HUES6 (cell line): Measurements from ENCODE around the gene MAOB.
"Not testable (repeated sequence)": the region's sequence is repeated elsewhere in the genome, so short reads cannot be mapped to it uniquely, and the experiment has no call there.

Experiments
- H3K27ac ChIP-seq: 2 replicates; pipeline ENCODE4 v1.7.0; 2013; ENCODE audit warnings: low read depth, mild to moderate bottlenecking, low read length, inconsistent platforms
- H3K27me3 ChIP-seq: 2 replicates; pipeline ENCODE4 v1.6.1; 2013; ENCODE audit warnings: low read length; ENCODE audit not compliant: control insufficient read depth, insufficient read depth
- H3K36me3 ChIP-seq: 2 replicates; pipeline ENCODE4 v1.6.1; 2013; ENCODE audit warnings: low read length; ENCODE audit not compliant: control insufficient read depth, insufficient read depth
- H3K4me1 ChIP-seq: 2 replicates; pipeline ENCODE4 v1.6.1; 2013; ENCODE audit warnings: low read length; ENCODE audit not compliant: control insufficient read depth, insufficient read depth
- H3K4me3 ChIP-seq: 2 replicates; pipeline ENCODE4 v1.5.1; 2013; ENCODE audit warnings: low read depth, low read length
- H3K9ac ChIP-seq: one replicate; pipeline ENCODE4 v1.6.1; 2013; ENCODE audit warnings: mild to moderate bottlenecking, low read length
- H3K9me3 ChIP-seq: 2 replicates; pipeline ENCODE4 v1.6.1; 2013; ENCODE audit warnings: low read depth, low read length; ENCODE audit not compliant: control insufficient read depth, insufficient read depth

MAOB gene

GRCh38 chrX:43882294-43882681 lies at the start of gene MAOB:
TSS of gene MAOB (minus strand) at chrX:43882450. CDS start at chrX:43882299, 151 bp downstream.
- Histone ChIP-seq H3K4me3 (peak within 1 kb of the TSS; percentile 54), H3K9me3 (no peaks in the 10 kb centered on the region)

GRCh38 chrX:43922032-43922431 lies 39.8 kb upstream of the MAOB start:
- not testable (repeated sequence) for H3K4me1 ChIP-seq, H3K36me3 ChIP-seq, H3K27ac ChIP-seq, H3K9me3 ChIP-seq, H3K9ac ChIP-seq, H3K4me3 ChIP-seq, H3K27me3 ChIP-seq

More at GRCh38 chrX:43882294-43882681, at the start of gene MAOB:
- H3K9ac ChIP-seq = peak within 1 kb of the TSS; percentile 28
- H3K27ac ChIP-seq = no peak within 1 kb of the TSS
- H3K4me1 ChIP-seq = peaks cover 5% of the 10 kb centered on the region; the same call in 1 of the 2 replicates
- H3K27me3 ChIP-seq = peaks cover 42% of the 10 kb centered on the region
- H3K36me3 ChIP-seq = no peaks in the 10 kb centered on the region

DNA sequence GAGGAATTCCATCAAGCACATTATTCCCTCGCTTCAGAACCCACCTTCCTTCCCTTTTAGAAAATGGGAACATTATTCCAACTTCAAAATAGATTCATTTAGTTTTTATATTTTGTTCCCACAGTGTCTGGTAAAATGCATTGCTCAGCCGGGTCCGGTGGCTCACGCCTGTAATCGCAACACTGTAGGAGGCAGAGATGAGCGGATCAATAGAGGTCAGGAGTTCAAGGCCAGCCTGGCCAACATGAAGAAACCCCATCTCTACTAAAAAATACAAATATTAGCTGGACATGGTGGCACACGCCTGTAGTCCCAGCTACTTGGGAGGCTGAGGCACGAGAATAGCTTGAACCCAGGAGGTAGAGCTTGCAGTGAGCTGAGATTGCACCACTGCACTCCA lies 28.5 kb upstream of the MAOB start:
- H3K27me3 ChIP-seq, H3K27ac ChIP-seq, H3K4me3 ChIP-seq, H3K4me1 ChIP-seq, H3K9me3 ChIP-seq, H3K9ac ChIP-seq, H3K36me3 ChIP-seq: not testable (repeated sequence)

DNA sequence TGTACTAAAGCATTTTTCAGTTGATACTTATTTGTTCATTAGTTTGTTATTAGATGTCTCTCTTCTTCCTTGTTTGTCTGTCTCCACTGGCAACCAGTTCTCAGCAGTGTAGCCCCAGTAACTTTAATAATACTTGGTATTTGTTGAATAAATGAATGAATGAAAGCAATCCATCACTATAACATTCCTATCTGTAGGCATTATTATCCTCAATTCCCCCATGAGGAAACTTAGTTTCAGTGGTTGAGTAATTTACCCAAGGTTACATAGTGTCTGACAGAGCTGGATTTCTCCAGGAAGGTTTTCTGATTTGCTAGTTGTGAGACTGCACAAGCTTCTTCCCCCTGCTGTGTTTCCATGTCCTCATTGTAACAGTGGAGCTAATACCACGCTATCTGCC lies 27.8 kb upstream of the MAOB start:
- Histone ChIP-seq H3K27me3 (no peaks in the 10 kb centered on the region), H3K4me3 (no peak overlapping the region), H3K9me3 (no peaks in the 10 kb centered on the region), H3K36me3 (no peaks in the 10 kb centered on the region), H3K9ac (no peak overlapping the region), H3K4me1 (no peaks in the 10 kb centered on the region), H3K27ac (no peak overlapping the region)

- no peaks in the 10 kb centered on the region for H3K36me3 ChIP-seq
- H3K9ac ChIP-seq = no peak overlapping the region
- H3K27me3 ChIP-seq = no peaks in the 10 kb centered on the region
- H3K27ac ChIP-seq = no peak overlapping the region
- H3K4me1 ChIP-seq = no peaks in the 10 kb centered on the region
- H3K9me3 ChIP-seq = no peaks in the 10 kb centered on the region
- no peak overlapping the region for H3K4me3 ChIP-seq
Observed at GRCh38 chrX:43909141-43909540, 26.9 kb upstream of the MAOB start.

DNA sequence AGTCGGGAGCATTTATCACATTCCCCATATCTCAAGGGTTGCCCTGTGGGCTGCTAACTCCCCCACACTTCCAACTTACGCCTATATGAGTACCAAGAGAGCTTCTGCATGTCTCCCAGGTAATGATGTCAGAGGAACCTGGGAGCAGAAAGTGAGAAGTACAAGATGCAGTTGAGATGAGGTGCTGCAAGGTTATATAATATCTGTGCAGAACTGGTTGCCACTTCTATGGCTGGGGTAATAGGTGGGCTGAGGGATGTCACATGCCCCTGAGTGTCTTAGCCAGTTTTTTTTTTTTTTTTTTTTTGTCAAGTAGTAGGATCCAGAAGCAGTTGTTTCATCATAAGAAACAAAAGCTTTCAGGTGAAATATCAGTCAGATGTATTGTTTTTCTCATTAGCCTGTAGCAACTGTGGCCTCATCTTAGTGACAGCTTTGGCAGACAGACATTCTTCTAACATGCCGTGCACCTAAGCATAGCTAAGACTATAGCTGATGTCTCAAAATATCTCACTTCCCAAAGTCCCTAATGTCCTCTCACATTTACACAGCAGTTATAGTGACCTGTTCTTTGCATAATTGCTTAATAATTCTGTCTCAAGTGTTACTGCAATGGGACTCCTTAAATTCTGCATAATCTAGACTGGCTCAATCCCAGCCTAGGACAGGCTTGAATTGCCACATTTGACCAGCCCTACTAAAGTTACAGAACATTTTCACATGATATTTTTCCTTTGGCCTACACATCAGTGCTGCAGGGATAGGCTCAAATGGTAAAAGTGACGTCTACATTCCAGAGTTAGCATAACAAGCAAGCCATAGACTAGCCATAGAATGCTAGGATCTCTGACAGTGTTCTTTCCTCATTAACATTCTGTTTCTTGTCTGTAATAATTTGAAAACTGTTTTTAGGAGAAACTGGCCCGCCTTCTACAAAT lies 17.9 kb upstream of the MAOB start:
- Histone ChIP-seq H3K9ac (no peak overlapping the region), H3K4me1 (peaks cover 12% of the 10 kb centered on the region), H3K9me3 (no peaks in the 10 kb centered on the region), H3K36me3 (no peaks in the 10 kb centered on the region), H3K27me3 (no peaks in the 10 kb centered on the region), H3K4me3 (no peak overlapping the region), H3K27ac (peak overlapping the region; percentile 51)

- Histone ChIP-seq H3K4me1 (peaks cover 12% of the 10 kb centered on the region), H3K4me3 (no peak overlapping the region), H3K27me3 (no peaks in the 10 kb centered on the region), H3K36me3 (no peaks in the 10 kb centered on the region), H3K27ac (no peak overlapping the region), H3K9ac (no peak overlapping the region), H3K9me3 (no peaks in the 10 kb centered on the region)
Observed at GRCh38 chrX:43898406-43899035, 16.3 kb upstream of the MAOB start.

DNA sequence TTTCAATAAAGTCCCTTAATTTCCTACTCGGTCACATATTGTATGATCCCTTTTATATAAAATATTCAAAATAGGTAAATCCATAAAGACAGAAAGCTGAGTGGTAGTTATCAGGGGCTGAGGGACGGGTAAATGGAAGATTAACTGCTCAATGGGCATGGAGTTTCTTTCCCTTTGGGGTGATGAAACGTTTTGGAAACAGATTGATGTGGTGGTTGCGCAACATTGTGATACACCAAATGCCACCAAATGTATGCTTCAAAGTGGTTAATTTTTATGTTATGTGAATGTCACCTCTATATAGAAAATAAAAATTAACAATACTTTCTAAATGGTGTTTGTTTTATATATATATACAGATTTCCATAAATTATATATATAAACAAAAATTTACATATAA lies 15.0 kb upstream of the MAOB start:
- no peak overlapping the region for H3K9ac ChIP-seq
- no peak overlapping the region for H3K27ac ChIP-seq
- no peak overlapping the region for H3K4me3 ChIP-seq
- no peaks in the 10 kb centered on the region for H3K9me3 ChIP-seq
- H3K27me3 ChIP-seq = no peaks in the 10 kb centered on the region
- H3K36me3 ChIP-seq = no peaks in the 10 kb centered on the region
- H3K4me1 ChIP-seq = peaks cover 12% of the 10 kb centered on the region

- Histone ChIP-seq H3K9me3 (peaks cover 3% of the 10 kb centered on the region; the same call in 1 of the 2 replicates), H3K36me3 (no peaks in the 10 kb centered on the region), H3K9ac (no peak overlapping the region), H3K27me3 (no peaks in the 10 kb centered on the region), H3K4me3 (no peak overlapping the region), H3K4me1 (no peaks in the 10 kb centered on the region), H3K27ac (no peak overlapping the region)
Observed at GRCh38 chrX:43892336-43892870, 10.2 kb upstream of the MAOB start.

DNA sequence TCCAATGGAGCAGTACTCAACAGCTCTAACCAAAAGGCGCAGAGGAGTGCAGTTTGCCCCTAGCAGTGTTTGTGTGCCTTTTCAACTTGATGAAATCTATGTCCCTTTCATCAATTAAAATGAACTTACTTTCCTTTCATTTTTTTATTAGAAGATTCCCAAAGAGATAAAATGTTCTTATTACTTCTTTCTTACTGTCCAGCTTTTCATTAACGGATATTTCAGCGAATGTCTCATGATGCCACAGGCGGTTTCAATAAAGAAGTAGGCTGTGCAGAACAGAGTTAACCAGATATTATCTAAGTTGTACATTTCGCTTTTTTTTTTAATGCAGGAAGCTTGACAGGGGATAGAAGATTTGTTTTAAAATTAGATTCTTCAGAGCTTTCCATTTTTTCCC lies 3.4 kb upstream of the MAOB start:
- H3K27ac ChIP-seq = no peak overlapping the region
- H3K36me3 ChIP-seq = no peaks in the 10 kb centered on the region
- H3K9me3 ChIP-seq = peaks cover 3% of the 10 kb centered on the region; the same call in 1 of the 2 replicates
- no peak overlapping the region for H3K4me3 ChIP-seq
- H3K9ac ChIP-seq = no peak overlapping the region
- H3K4me1 ChIP-seq = peaks cover 5% of the 10 kb centered on the region; the same call in 1 of the 2 replicates
- H3K27me3 ChIP-seq = peaks cover 34% of the 10 kb centered on the region
